Esophagus squamous epithelium (tissue), 4 donors: ENCODE measurements around the gene DUSP10.

ENCODE experiments used
- CTCF ChIP-seq, 6 experiments: fragments of 450-650 bp in 4 of 6; fragments of 200-600 bp in 2 of 6; sonication (generic) in 2 of 6; IDR thresholded peaks; one replicate each; pipeline ENCODE4 v1.5.1; 2016 to 2019; ENCODE audit warnings: antibody characterized with exemption in 6 of 6, mild to moderate bottlenecking in 4 of 6, moderate library complexity in 4 of 6
- POLR2A ChIP-seq, 4 donors: fragments of 450-650 bp; IDR thresholded peaks; one replicate each; pipeline ENCODE4 v1.6.1; 2017; ENCODE audit warnings: antibody characterized with exemption in 4 of 4, mild to moderate bottlenecking in 4 of 4, moderate library complexity in 3 of 4

- no peak for TF ChIP-seq POLR2A (IDR thresholded peaks at IDR 0.05)
- no peak for TF ChIP-seq CTCF (IDR thresholded peaks at IDR 0.05)
Measured at GRCh38 chr1:221688488-221688843, 53.4 kb downstream of the DUSP10 start.
